ENCODE measurements around the gene SEZ6.

DNA sequence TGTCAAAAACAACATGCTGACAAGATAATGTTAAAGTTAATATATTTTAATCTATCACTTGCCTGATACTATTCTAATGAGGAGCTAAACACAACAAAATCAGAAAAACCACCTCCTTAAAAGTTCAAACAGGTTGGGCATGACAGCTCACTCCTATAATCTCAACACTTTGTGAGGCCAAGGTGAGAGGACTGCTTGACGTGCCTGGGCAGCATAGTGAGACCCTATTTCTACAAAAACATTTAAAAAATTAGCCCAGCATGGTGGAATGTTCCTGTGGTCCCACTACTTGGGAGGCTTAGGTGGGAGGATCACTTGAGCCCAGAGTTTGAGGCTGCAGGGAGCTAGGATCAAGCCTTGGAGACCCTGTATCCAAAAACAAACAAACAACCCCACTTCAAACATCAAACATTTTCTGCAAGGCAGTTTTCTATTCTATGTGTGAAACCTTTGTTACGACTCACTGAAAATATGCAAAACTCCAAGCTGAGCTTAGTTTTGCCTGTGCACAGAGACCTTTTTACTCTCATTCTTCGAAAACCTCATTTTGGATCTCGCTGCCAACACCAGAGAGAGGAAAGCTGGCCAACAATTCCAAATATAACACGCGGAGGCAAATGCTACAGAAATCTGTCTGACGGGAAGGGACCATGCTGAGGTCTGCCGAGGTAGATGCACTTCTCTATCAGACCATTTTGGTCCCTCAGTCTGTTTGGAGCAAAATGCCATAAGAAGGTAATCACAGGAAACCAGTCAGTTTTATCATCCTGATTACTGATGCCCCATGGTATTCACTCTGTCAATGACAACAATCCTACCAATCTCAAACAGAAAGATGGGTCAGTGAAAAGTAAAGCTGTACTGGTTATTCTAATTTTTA, 60.7 kb downstream of the SEZ6 start:
- TF ChIP-seq, protein P1, sequence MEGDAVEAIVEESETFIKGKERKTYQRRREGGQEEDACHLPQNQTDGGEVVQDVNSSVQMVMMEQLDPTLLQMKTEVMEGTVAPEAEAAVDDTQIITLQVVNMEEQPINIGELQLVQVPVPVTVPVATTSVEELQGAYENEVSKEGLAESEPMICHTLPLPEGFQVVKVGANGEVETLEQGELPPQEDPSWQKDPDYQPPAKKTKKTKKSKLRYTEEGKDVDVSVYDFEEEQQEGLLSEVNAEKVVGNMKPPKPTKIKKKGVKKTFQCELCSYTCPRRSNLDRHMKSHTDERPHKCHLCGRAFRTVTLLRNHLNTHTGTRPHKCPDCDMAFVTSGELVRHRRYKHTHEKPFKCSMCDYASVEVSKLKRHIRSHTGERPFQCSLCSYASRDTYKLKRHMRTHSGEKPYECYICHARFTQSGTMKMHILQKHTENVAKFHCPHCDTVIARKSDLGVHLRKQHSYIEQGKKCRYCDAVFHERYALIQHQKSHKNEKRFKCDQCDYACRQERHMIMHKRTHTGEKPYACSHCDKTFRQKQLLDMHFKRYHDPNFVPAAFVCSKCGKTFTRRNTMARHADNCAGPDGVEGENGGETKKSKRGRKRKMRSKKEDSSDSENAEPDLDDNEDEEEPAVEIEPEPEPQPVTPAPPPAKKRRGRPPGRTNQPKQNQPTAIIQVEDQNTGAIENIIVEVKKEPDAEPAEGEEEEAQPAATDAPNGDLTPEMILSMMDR (conservative IDR thresholded peaks at IDR 0.05), result no peak
- TF ChIP-seq EZH2 (IDR thresholded peaks at IDR 0.05; ENCODE audit: low read depth), result no peak

Data from PC-9 (cell line).